ENCODE data around the gene FHIP1A.

FHIP1A gene

DNA sequence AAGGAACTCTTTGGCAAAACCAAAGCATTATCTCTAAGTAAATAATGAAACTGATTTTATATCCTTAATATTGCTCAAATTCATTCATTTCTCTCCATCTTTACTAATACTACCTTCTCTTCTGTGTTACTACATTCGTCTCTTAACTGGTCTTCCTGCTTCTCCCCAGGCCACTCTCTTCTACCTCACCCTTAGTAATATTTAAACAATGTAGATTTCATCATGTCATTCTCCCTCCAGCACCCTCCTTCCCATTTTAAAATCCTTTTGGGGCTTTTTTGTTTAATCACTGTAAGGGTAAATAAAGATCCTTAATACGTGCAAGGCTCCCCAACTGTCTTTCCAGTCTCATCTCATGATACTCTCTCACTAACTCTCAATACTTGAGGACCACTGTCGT lies 19.4 kb downstream of the FHIP1A start:
- Histone ChIP-seq H3K27me3 (ENCODE audit: insufficient read depth, poor library complexity, severe bottlenecking) (peaks cover 2% of the 10 kb centered on the region), H3K27ac (replicated peaks) (no peak overlapping the region), H3K4me3 (replicated peaks; ENCODE audit: insufficient read depth, low read length) (no peak overlapping the region)
- no peak for DNase-seq (ENCODE audit: low read depth in 1 of 2, low spot score in 1 of 2)
- TF ChIP-seq POLR2AphosphoS5 (IDR thresholded peaks at IDR 0.05; ENCODE audit: low read depth) = no peak
- no peak for TF ChIP-seq REST (IDR thresholded peaks at IDR 0.05; ENCODE audit: insufficient replicate concordance, low read depth)
- TF ChIP-seq CTCF (IDR thresholded peaks at IDR 0.05; ENCODE audit: insufficient read depth, low read length) = no peak
- no peak for TF ChIP-seq GABPA (IDR thresholded peaks at IDR 0.05; ENCODE audit: low read depth)
- no peak for TF ChIP-seq SPI1 (IDR thresholded peaks at IDR 0.05; ENCODE audit: borderline replicate concordance, low read depth)

GRCh38 chr4:151429957-151430570 lies 21.1 kb downstream of the FHIP1A start:
- no peak overlapping the region for H3K27ac ChIP-seq (replicated peaks)
- peaks cover 2% of the 10 kb centered on the region for H3K27me3 ChIP-seq (ENCODE audit: insufficient read depth, poor library complexity, severe bottlenecking)
- H3K4me3 ChIP-seq (replicated peaks; ENCODE audit: insufficient read depth, low read length) = no peak overlapping the region
- TF ChIP-seq REST (IDR thresholded peaks at IDR 0.05; ENCODE audit: insufficient replicate concordance, low read depth) (no peak), CTCF (IDR thresholded peaks at IDR 0.05; ENCODE audit: insufficient read depth, low read length) (no peak), GABPA (IDR thresholded peaks at IDR 0.05; ENCODE audit: low read depth) (no peak), POLR2AphosphoS5 (IDR thresholded peaks at IDR 0.05; ENCODE audit: low read depth) (no peak)
- no peak for DNase-seq (ENCODE audit: low read depth in 1 of 2, low spot score in 1 of 2)

- H3K27ac ChIP-seq (replicated peaks) = no peak overlapping the region
- peaks cover 2% of the 10 kb centered on the region for H3K27me3 ChIP-seq (ENCODE audit: insufficient read depth, poor library complexity, severe bottlenecking)
- DNase-seq (ENCODE audit: low read depth in 1 of 2, low spot score in 1 of 2) = no peak
- TF ChIP-seq SPI1 (IDR thresholded peaks at IDR 0.05; ENCODE audit: borderline replicate concordance, low read depth) = no peak
- no peak for TF ChIP-seq GABPA (IDR thresholded peaks at IDR 0.05; ENCODE audit: low read depth)
- no peak for TF ChIP-seq CTCF (IDR thresholded peaks at IDR 0.05; ENCODE audit: insufficient read depth, low read length)
- TF ChIP-seq POLR2AphosphoS5 (IDR thresholded peaks at IDR 0.05; ENCODE audit: low read depth) = no peak
- TF ChIP-seq REST (IDR thresholded peaks at IDR 0.05; ENCODE audit: insufficient replicate concordance, low read depth) = no peak
- H3K4me3 ChIP-seq (replicated peaks; ENCODE audit: insufficient read depth, low read length) = no peak overlapping the region
Measured at GRCh38 chr4:151430740-151431457, 21.9 kb downstream of the FHIP1A start.

Measured in HL-60 (cell line).